ENCODE measurements around the gene PHAF1. TPM values are rescaled to one million over a fixed set of nuclear protein-coding genes. Genes with fewer than 3 reads are reported as not detected.

Gene PHAF1
- total and polyA plus RNA-seq, 2 of the 13 experiments (the other 11 are each of a cell fraction or from before 2014, with no cell fraction given) = 48.3 to 174 TPM

GRCh38 chr16:67170168-67170948 is 60.6 kb downstream of the PHAF1 start, which contains the start of gene NOL3 (continued):
- TF ChIP-seq ZNF160 (CRISPR knock-in tag; IDR thresholded peaks at IDR 0.05) (0 out of 2 replicates have a peak, but pooled peaks have one; percentile 23), ZKSCAN1 (IDR thresholded peaks at IDR 0.05; ENCODE audit: low read length) (no peak), CEBPZ (IDR thresholded peaks at IDR 0.05; ENCODE audit: low read length) (no peak), RELA (CRISPR knock-in tag; IDR thresholded peaks at IDR 0.05) (peak; percentile 16; the same call in 1 of the 2 replicates), STAT6 (CRISPR knock-in tag; IDR thresholded peaks at IDR 0.05; ENCODE audit: borderline replicate concordance) (no peak), ZNF468 (CRISPR knock-in tag; IDR thresholded peaks at IDR 0.05) (0 out of 2 replicates have a peak, but pooled peaks have one; percentile 30), ZNF382 (CRISPR knock-in tag; IDR thresholded peaks at IDR 0.05; ENCODE audit: borderline replicate concordance) (no peak), FOXO1 (CRISPR knock-in tag; IDR thresholded peaks at IDR 0.05) (peak; percentile 67; the same call in 1 of the 2 replicates), KDM5A (IDR thresholded peaks at IDR 0.05; ENCODE audit: borderline replicate concordance, low read length) (peak; percentile 41; the same call in 1 of the 2 replicates), GABPB1 (CRISPR knock-in tag; IDR thresholded peaks at IDR 0.05) (peak; percentile 46), ZNF552 (CRISPR knock-in tag; IDR thresholded peaks at IDR 0.05; ENCODE audit: borderline replicate concordance) (peak; percentile 30; the same call in 1 of the 2 replicates), ZKSCAN5 (CRISPR knock-in tag; IDR thresholded peaks at IDR 0.05) (0 out of 2 replicates have a peak, but pooled peaks have one; percentile 21), ZNF576 (CRISPR knock-in tag; IDR thresholded peaks at IDR 0.05) (no peak), MAFG (CRISPR knock-in tag; IDR thresholded peaks at IDR 0.05) (0 out of 2 replicates have a peak, but pooled peaks have one; percentile 31), MAF1 (CRISPR knock-in tag; IDR thresholded peaks at IDR 0.05; ENCODE audit: borderline replicate concordance) (no peak), RORA (CRISPR knock-in tag; IDR thresholded peaks at IDR 0.05) (no peak), EEA1 (CRISPR knock-in tag; IDR thresholded peaks at IDR 0.05; ENCODE audit: borderline replicate concordance) (peak; percentile 90; the same call in 1 of the 2 replicates), ZZZ3 (CRISPR knock-in tag; IDR thresholded peaks at IDR 0.05; ENCODE audit: borderline replicate concordance) (0 out of 2 replicates have a peak, but pooled peaks have one; percentile 11), ZSCAN5A (CRISPR knock-in tag; IDR thresholded peaks at IDR 0.05; ENCODE audit: borderline replicate concordance) (0 out of 2 replicates have a peak, but pooled peaks have one; percentile 11), SNAPC2 (CRISPR knock-in tag; IDR thresholded peaks at IDR 0.05) (0 out of 2 replicates have a peak, but pooled peaks have one; percentile 19)

Data from HepG2 (cell line).